ENCODE data around the gene SIT1. TPM values are rescaled to one million over a fixed set of nuclear protein-coding genes. Genes with fewer than 3 reads are reported as not detected.

The SIT1 gene
- total and polyA plus RNA-seq, 10 donors = 24.2 to 82.7 (median 41.1) TPM

DNA sequence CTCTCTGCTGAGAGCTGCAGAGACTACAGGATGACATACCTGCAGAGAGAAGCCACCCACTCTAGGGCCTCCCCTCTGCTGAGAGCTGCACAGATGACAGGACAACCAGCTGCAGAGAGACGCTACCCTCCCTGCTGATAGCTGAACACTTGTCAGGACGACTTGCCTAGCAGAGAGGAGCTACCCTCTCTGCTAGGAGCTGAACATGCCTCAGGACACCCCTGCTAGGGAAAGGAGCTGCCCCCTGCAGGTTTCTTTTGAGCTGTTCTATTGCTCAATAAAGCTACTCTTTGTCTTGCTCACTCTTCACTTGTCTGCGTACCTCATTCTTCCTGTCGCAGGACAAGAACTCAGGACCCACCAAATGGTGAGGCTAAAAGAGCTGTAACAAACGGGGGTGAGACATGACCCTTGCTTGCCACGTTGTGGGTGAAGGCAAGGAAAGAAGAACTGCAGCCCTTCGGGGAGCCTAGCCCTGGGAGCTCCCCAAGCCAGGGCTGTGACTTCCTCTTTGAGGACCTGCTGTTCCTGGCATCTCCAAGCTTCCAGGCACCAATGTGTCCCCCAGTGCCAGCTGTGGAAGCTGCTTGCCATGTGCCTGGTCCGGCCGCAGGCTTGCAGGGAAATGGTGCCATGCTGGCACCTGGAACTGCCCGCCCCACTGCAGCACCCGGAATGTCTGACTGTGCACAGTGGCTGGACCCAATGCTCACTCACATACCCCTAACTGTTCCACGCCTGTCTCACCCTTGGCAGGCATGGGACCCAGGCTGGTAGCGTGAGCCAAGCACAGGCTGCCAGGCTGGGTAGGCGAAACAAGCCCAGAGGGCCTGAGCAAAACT lies 50.7 kb downstream of the SIT1 start:
- intact Hi-C loops (cut with DNase I; ENCODE audit: low total_unique reads) = loop anchor here (10.0 kb wide), 2 partner anchors 65 to 135 kb away; partner anchors contain the start of genes ARHGEF39, CREB3 and TLN1
- DNase-seq = no peak
- Histone ChIP-seq H3K27me3 (replicated peaks in 1 of 7) (no peaks in the 10 kb centered on the region), H3K9me3 (peaks cover 0 to under 1% (median 0%) of the 10 kb centered on the region in 8 donors), H3K4me3 (no peak overlapping the region), H3K27ac (no peak overlapping the region), H3K36me3 (no peaks in the 10 kb centered on the region), H3K4me1 (peaks cover 0 to 33% (median 22%) of the 10 kb centered on the region in 6 donors)
- no peak for TF ChIP-seq POLR2AphosphoS5 (IDR thresholded peaks at IDR 0.05)
- no peak for TF ChIP-seq POLR2A (IDR thresholded peaks at IDR 0.05)
- TF ChIP-seq, protein P1, sequence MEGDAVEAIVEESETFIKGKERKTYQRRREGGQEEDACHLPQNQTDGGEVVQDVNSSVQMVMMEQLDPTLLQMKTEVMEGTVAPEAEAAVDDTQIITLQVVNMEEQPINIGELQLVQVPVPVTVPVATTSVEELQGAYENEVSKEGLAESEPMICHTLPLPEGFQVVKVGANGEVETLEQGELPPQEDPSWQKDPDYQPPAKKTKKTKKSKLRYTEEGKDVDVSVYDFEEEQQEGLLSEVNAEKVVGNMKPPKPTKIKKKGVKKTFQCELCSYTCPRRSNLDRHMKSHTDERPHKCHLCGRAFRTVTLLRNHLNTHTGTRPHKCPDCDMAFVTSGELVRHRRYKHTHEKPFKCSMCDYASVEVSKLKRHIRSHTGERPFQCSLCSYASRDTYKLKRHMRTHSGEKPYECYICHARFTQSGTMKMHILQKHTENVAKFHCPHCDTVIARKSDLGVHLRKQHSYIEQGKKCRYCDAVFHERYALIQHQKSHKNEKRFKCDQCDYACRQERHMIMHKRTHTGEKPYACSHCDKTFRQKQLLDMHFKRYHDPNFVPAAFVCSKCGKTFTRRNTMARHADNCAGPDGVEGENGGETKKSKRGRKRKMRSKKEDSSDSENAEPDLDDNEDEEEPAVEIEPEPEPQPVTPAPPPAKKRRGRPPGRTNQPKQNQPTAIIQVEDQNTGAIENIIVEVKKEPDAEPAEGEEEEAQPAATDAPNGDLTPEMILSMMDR (IDR thresholded peaks at IDR 0.05 in 8 of 11, conservative IDR thresholded peaks at IDR 0.05 in 3 of 11) = no peak
- 64 to 86% (median 77%) methylated on average over 12 to 14 of the region's 14 CpGs for WGBS, 5 donors

Small RNA genes within 50 kb of the gene (microRNA-seq; reads per million reads assigned to microRNA genes)
- 0.70 to 2.2 (median 1.1) reads per million in 3 donors for gene MIR4667

Small RNA genes within 50 kb of the gene (small RNA-seq; reads per million reads assigned to genes)
- gene MIR4667 (0 reads per million in 4 donors), gene RMRP (0 reads per million in 4 donors), gene RN7SL22P (0 reads per million in 4 donors)

Other genes starting within 250 kb of the SIT1 start
- gene RUSC2, start 160.8 kb downstream of the SIT1 start, total RNA-seq = 10 to 100 TPM; 11.5 to 41.9 (median 15.0) TPM
- 10 to 100 TPM in 1 of 3 donors, 1 to 10 TPM in 2; 2.5 to 12.1 (median 5.3) TPM for gene RUSC2, start 160.8 kb downstream of the SIT1 start, polyA plus RNA-seq
- 10 to 100 TPM; 24.8 to 47.1 (median 31.8) TPM for gene TESK1, start 45.7 kb downstream of the SIT1 start, total RNA-seq
- gene TESK1, start 45.7 kb downstream of the SIT1 start, polyA plus RNA-seq = 10 to 100 TPM; 15.6 to 34.7 (median 22.7) TPM
- gene CD72, start 32.5 kb downstream of the SIT1 start, total RNA-seq = 100 to 1,000 TPM in 5 of 7 donors, 10 to 100 TPM in 2; 74.4 to 160 (median 127) TPM
- gene CD72, start 32.5 kb downstream of the SIT1 start, polyA plus RNA-seq = 100 to 1,000 TPM in 2 of 3 donors, 10 to 100 TPM in 1; 97.4 to 159 (median 115) TPM
- over 10,000 TPM in 5 of 7 donors, 1,000 to 10,000 TPM in 2; 5,541 to 28,996 (median 23,209) TPM for gene RMRP, start 7.1 kb upstream of the SIT1 start, total RNA-seq
- gene RMRP, start 7.1 kb upstream of the SIT1 start, polyA plus RNA-seq = 100 to 1,000 TPM in 1 of 3 donors, 10 to 100 TPM in 1, not detected in 1; 42.1 to 285 TPM
- gene CCDC107, start 7.4 kb upstream of the SIT1 start, total RNA-seq = 10 to 100 TPM; 14.4 to 24.2 (median 20.8) TPM
- gene CCDC107, start 7.4 kb upstream of the SIT1 start, polyA plus RNA-seq = 10 to 100 TPM; 35.3 to 46.9 (median 37.0) TPM
- gene ARHGEF39, start 14.3 kb upstream of the SIT1 start, total RNA-seq = 1 to 10 TPM in 6 of 7 donors, under 1 TPM in 1; 0.95 to 2.8 (median 1.4) TPM
- 1 to 10 TPM in 2 of 3 donors, under 1 TPM in 1; 0.89 to 2.9 (median 1.1) TPM for gene ARHGEF39, start 14.3 kb upstream of the SIT1 start, polyA plus RNA-seq
- not detected for gene CA9, start 23.0 kb upstream of the SIT1 start, total RNA-seq
- gene CA9, start 23.0 kb upstream of the SIT1 start, polyA plus RNA-seq = under 1 TPM in 2 of 3 donors, not detected in 1; 0.26 to 0.30 TPM
- 100 to 1,000 TPM in 2 of 7 donors, 10 to 100 TPM in 5; 43.1 to 231 (median 79.2) TPM for gene TPM2, start 39.0 kb upstream of the SIT1 start, total RNA-seq
- 100 to 1,000 TPM; 148 to 237 (median 190) TPM for gene TPM2, start 39.0 kb upstream of the SIT1 start, polyA plus RNA-seq
- 100 to 1,000 TPM; 356 to 881 (median 592) TPM for gene TLN1, start 81.3 kb upstream of the SIT1 start, total RNA-seq
- gene TLN1, start 81.3 kb upstream of the SIT1 start, polyA plus RNA-seq = 100 to 1,000 TPM in 1 of 3 donors, 10 to 100 TPM in 2; 79.9 to 122 (median 95.5) TPM
- gene CREB3, start 81.7 kb upstream of the SIT1 start, total RNA-seq = 10 to 100 TPM; 21.8 to 35.9 (median 26.0) TPM
- gene CREB3, start 81.7 kb upstream of the SIT1 start, polyA plus RNA-seq = 10 to 100 TPM; 14.7 to 26.7 (median 20.9) TPM
- 100 to 1,000 TPM in 1 of 7 donors, 10 to 100 TPM in 6; 70.5 to 111 (median 74.3) TPM for gene GBA2, start 98.3 kb upstream of the SIT1 start, total RNA-seq
- gene GBA2, start 98.3 kb upstream of the SIT1 start, polyA plus RNA-seq = 10 to 100 TPM; 22.8 to 40.9 (median 37.9) TPM
- 10 to 100 TPM; 19.7 to 29.2 (median 22.0) TPM for gene RGP1, start 98.4 kb upstream of the SIT1 start, total RNA-seq
- gene RGP1, start 98.4 kb upstream of the SIT1 start, polyA plus RNA-seq = 1 to 10 TPM; 2.2 to 9.5 (median 2.5) TPM
- not detected for gene MSMP, start 103.3 kb upstream of the SIT1 start, total RNA-seq
- gene MSMP, start 103.3 kb upstream of the SIT1 start, polyA plus RNA-seq = 1 to 10 TPM in 1 of 3 donors, under 1 TPM in 2; 0.58 to 1.6 (median 0.63) TPM
- 10 to 100 TPM in 2 of 7 donors, 1 to 10 TPM in 5; 6.7 to 17.1 (median 9.2) TPM for gene NPR2, start 140.7 kb upstream of the SIT1 start, total RNA-seq
- gene NPR2, start 140.7 kb upstream of the SIT1 start, polyA plus RNA-seq = 1 to 10 TPM; 5.8 to 7.8 (median 7.3) TPM
- 1 to 10 TPM; 1.1 to 4.5 (median 2.3) TPM for gene SPAG8, start 161.3 kb upstream of the SIT1 start, total RNA-seq
- gene SPAG8, start 161.3 kb upstream of the SIT1 start, polyA plus RNA-seq = 1 to 10 TPM; 1.7 to 2.5 (median 1.7) TPM
- gene HINT2, start 164.1 kb upstream of the SIT1 start, total RNA-seq = 10 to 100 TPM; 20.1 to 32.4 (median 23.0) TPM
- 10 to 100 TPM; 60.0 to 73.6 (median 69.6) TPM for gene HINT2, start 164.1 kb upstream of the SIT1 start, polyA plus RNA-seq
- not detected for gene FAM221B, start 177.8 kb upstream of the SIT1 start, total RNA-seq
- gene FAM221B, start 177.8 kb upstream of the SIT1 start, polyA plus RNA-seq = not detected
- gene TMEM8B, start 178.3 kb upstream of the SIT1 start, total RNA-seq = 1 to 10 TPM; 2.9 to 9.8 (median 5.9) TPM
- gene TMEM8B, start 178.3 kb upstream of the SIT1 start, polyA plus RNA-seq = 1 to 10 TPM; 3.2 to 8.8 (median 7.2) TPM
- gene OR13J1, start 219.5 kb upstream of the SIT1 start, total RNA-seq = not detected
- gene OR13J1, start 219.5 kb upstream of the SIT1 start, polyA plus RNA-seq = not detected

Measured in spleen (tissue), 11 donors.